ENCODE measurements around the gene CCND1.

DNA sequence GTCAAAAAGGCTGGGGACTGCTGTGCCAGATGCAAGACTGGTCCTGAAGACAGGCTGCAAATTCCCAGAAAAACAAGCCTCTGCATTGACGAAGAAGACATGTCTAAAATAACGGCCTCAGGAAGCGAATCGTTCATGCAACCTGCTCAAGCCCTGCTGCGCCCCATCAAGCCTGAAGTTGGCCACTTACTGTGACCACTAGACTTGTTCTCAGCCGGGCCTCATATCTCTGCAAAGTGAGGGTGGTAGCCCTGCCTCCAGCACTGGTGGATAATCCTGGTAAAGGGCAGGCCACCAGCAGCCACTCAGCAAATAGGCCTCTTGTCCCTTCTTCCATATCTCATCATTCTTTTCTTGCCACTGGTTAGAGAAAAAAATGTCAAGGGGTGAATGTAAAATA lies 22.4 kb downstream of the CCND1 start:
- TF ChIP-seq RAD21 (IDR thresholded peaks at IDR 0.05; ENCODE audit: low read depth): no peak
- TF ChIP-seq YY1 (IDR thresholded peaks at IDR 0.05; ENCODE audit: low read depth): no peak
- no peak for TF ChIP-seq EP300 (IDR thresholded peaks at IDR 0.05; ENCODE audit: borderline replicate concordance)
- no peak for TF ChIP-seq CREB1 (IDR thresholded peaks at IDR 0.05; ENCODE audit: low read depth)
- TF ChIP-seq, protein P1, sequence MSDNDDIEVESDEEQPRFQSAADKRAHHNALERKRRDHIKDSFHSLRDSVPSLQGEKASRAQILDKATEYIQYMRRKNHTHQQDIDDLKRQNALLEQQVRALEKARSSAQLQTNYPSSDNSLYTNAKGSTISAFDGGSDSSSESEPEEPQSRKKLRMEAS (IDR thresholded peaks at IDR 0.05): no peak
- no peak for TF ChIP-seq NFIC (IDR thresholded peaks at IDR 0.05)
- no peak for TF ChIP-seq ZBTB7A (IDR thresholded peaks at IDR 0.05; ENCODE audit: low read depth)
- TF ChIP-seq TCF12 (IDR thresholded peaks at IDR 0.05; ENCODE audit: low read depth): no peak
- TF ChIP-seq FOXM1 (IDR thresholded peaks at IDR 0.05; ENCODE audit: borderline replicate concordance, low read depth): no peak
- TF ChIP-seq CEBPB (IDR thresholded peaks at IDR 0.05): no peak
- no peak for TF ChIP-seq TEAD4 (IDR thresholded peaks at IDR 0.05)
- no peak for TF ChIP-seq REST (IDR thresholded peaks at IDR 0.05; ENCODE audit: low read depth)
- TF ChIP-seq TAF1 (IDR thresholded peaks at IDR 0.05; ENCODE audit: low read depth): no peak
- no peak for TF ChIP-seq EGR1 (IDR thresholded peaks at IDR 0.05)

Measured in Ishikawa (cell line).